ENCODE measurements around the gene SVBP. TPM values are rescaled to one million over a fixed set of nuclear protein-coding genes. Genes with fewer than 3 reads are reported as not detected.

The SVBP gene
- total RNA-seq, 4 donors from 2014 or later, result 6.8 to 21.8 (median 13.9) TPM

DNA sequence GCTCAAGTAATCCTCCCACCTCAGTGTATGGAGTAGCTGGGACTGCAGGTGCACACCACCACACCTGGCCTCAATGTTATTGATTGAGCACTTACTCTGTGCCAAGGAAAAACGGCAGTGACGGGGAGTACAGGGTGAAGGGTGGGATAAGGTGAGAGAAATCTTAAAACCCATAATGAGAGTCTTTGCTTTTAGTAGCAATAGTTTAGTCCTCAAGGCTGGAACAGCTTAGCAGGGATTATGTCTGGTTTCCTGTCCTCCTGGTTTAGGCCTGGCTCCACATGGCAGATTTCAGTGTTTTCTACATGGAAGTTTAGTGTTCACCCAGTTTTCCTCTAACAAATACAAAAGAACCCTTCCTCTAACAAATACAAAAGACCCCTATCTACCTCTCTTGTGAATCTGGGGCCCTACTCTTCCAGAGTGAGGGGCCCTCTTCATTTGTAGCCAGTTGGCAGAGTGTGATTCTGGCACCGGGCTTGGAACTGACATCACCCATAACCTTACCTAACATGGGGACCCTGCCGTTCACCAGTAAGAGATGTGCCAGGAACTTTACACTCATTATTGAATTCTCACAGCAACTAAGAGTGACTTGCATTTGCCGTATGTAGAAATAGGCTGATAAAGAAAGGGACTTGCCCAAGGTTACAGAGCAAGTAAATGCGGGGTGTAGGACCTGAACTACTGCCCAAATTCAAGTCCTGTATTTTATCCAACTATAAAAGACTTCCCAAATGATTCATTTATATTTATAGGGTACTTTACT is 36.1 kb upstream of the SVBP start:
- no peaks in the 10 kb centered on the region for H3K9me3 ChIP-seq
- no peak overlapping the region for H3K4me3 ChIP-seq
- H3K27me3 ChIP-seq, result no peaks in the 10 kb centered on the region
- H3K4me1 ChIP-seq, result no peaks in the 10 kb centered on the region
- peaks cover 15% of the 10 kb centered on the region for H3K36me3 ChIP-seq
- 60% methylated on average over 6 of the region's 6 CpGs for WGBS
- TF ChIP-seq POLR2AphosphoS5 (IDR thresholded peaks at IDR 0.05) (no peak), POLR2A (IDR thresholded peaks at IDR 0.05) (no peak), EP300 (IDR thresholded peaks at IDR 0.05) (no peak)
- TF ChIP-seq, protein P1, sequence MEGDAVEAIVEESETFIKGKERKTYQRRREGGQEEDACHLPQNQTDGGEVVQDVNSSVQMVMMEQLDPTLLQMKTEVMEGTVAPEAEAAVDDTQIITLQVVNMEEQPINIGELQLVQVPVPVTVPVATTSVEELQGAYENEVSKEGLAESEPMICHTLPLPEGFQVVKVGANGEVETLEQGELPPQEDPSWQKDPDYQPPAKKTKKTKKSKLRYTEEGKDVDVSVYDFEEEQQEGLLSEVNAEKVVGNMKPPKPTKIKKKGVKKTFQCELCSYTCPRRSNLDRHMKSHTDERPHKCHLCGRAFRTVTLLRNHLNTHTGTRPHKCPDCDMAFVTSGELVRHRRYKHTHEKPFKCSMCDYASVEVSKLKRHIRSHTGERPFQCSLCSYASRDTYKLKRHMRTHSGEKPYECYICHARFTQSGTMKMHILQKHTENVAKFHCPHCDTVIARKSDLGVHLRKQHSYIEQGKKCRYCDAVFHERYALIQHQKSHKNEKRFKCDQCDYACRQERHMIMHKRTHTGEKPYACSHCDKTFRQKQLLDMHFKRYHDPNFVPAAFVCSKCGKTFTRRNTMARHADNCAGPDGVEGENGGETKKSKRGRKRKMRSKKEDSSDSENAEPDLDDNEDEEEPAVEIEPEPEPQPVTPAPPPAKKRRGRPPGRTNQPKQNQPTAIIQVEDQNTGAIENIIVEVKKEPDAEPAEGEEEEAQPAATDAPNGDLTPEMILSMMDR (IDR thresholded peaks at IDR 0.05), result no peak
- no peak overlapping the region for H3K27ac ChIP-seq
- DNase-seq (ENCODE audit: low spot score in 2 of 2), result no peak

DNA sequence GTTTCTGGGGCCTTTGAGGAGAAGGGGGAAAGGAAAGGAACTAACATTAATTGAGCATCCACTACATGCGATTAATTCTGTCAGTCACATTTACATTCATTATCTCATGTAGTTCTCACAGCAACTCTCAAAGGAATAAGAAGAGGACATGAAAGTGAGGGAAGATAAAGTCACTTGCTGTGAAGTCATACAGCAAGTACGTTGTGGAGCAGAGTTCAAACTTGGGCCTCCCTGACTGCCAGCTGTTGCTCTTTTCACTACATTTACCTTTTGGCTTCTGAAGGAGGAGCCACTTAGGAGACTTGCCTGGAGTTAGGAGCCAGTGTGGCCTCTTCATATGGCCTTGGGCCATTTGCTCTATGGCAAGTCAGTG is 35.4 kb upstream of the SVBP start:
- Histone ChIP-seq H3K27ac (no peak overlapping the region), H3K27me3 (no peaks in the 10 kb centered on the region), H3K4me1 (no peaks in the 10 kb centered on the region), H3K36me3 (peaks cover 15% of the 10 kb centered on the region), H3K4me3 (no peak overlapping the region), H3K9me3 (no peaks in the 10 kb centered on the region)
- 48% methylated on average over 2 of the region's 2 CpGs for WGBS
- no peak for DNase-seq (ENCODE audit: low spot score in 2 of 2)
- no peak for TF ChIP-seq POLR2AphosphoS5 (IDR thresholded peaks at IDR 0.05)
- no peak for TF ChIP-seq EP300 (IDR thresholded peaks at IDR 0.05)
- TF ChIP-seq, protein P1 (IDR thresholded peaks at IDR 0.05), result no peak
- TF ChIP-seq POLR2A (IDR thresholded peaks at IDR 0.05), result no peak

DNA sequence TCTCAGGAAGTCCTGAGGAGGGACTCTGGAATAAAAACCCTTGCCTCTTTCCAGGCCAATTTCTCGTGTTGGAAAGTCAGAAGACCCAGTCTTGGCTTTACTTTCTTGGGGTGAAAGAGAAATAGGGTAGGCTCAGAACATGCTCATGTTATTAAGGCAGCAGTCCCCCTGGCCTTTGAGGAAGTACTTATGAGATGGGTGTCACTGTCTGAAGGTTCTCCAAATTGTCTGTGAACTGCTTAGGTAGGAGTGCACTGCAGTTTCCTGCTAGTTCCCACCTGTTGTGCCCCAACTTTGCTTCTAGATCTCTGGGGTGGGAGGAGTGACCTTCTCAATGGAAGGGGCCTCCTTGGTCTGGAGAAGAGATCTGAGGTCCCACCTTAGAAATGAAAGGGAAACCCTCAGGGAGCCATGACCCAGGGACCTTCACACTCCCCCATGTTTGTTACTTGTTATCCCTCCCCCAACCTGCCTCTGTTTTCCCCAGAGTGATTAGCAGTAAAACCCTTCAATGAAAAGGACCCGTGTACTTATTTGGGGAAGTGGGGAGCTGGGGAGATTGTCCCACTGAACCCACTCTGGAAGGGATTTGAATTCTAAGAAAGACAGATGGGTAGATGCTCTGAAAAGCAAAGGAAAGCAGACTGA is 34.9 kb upstream of the SVBP start:
- no peak overlapping the region for H3K27ac ChIP-seq
- peaks cover 4% of the 10 kb centered on the region for H3K4me1 ChIP-seq
- no peak overlapping the region for H3K4me3 ChIP-seq
- H3K27me3 ChIP-seq, result no peaks in the 10 kb centered on the region
- no peak for DNase-seq (ENCODE audit: low spot score in 2 of 2)
- 85% methylated on average over 2 of the region's 2 CpGs for WGBS
- H3K36me3 ChIP-seq, result peaks cover 15% of the 10 kb centered on the region
- no peak for TF ChIP-seq POLR2AphosphoS5 (IDR thresholded peaks at IDR 0.05)
- TF ChIP-seq POLR2A (IDR thresholded peaks at IDR 0.05), result no peak
- TF ChIP-seq EP300 (IDR thresholded peaks at IDR 0.05), result no peak
- TF ChIP-seq, protein P1 (IDR thresholded peaks at IDR 0.05), result no peak
- no peaks in the 10 kb centered on the region for H3K9me3 ChIP-seq

DNA sequence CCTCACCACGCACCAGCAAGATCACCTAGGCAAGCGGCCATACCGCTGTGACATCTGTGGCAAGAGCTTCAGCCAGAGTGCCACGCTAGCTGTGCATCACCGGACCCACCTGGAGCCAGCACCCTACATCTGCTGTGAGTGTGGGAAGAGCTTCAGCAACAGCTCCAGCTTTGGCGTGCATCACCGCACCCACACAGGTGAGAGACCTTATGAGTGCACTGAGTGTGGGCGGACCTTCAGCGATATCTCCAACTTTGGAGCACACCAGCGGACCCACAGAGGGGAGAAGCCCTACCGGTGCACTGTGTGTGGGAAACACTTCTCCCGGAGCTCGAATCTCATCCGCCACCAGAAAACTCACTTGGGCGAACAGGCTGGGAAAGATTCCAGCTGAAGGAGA is 34.2 kb upstream of the SVBP start:
- Histone ChIP-seq H3K4me1 (peaks cover 8% of the 10 kb centered on the region), H3K27me3 (no peaks in the 10 kb centered on the region), H3K4me3 (no peak overlapping the region), H3K27ac (no peak overlapping the region), H3K36me3 (peaks cover 15% of the 10 kb centered on the region), H3K9me3 (no peaks in the 10 kb centered on the region)
- WGBS, result 96% methylated on average over 13 of the region's 15 CpGs
- no peak for DNase-seq (ENCODE audit: low spot score in 2 of 2)
- TF ChIP-seq EP300 (IDR thresholded peaks at IDR 0.05), result no peak
- TF ChIP-seq, protein P1 (IDR thresholded peaks at IDR 0.05), result no peak
- TF ChIP-seq POLR2A (IDR thresholded peaks at IDR 0.05), result no peak
- TF ChIP-seq POLR2AphosphoS5 (IDR thresholded peaks at IDR 0.05), result no peak

DNA sequence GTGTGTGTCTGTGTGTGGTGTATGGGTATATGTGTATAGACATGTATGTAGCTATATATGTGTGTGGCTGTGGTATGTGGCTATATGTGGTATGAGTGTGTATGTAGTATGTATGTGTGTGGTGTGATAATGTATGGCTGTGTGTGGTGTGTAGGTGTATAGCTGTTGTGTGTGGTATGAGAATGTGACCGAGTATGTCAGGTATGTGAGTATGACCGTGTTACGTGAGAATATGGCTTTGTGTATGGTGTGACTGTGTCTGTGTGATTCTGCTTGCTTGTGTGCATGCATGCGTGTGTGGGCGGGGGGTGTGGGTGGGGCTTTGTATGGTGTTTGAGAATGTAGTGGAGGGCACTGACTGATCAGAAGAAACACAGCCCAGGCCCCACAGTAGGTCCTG is 32.7 kb upstream of the SVBP start:
- Histone ChIP-seq H3K4me3 (no peak overlapping the region), H3K27ac (no peak overlapping the region), H3K36me3 (peaks cover 15% of the 10 kb centered on the region), H3K27me3 (no peaks in the 10 kb centered on the region), H3K9me3 (no peaks in the 10 kb centered on the region), H3K4me1 (peaks cover 15% of the 10 kb centered on the region)
- DNase-seq (ENCODE audit: low spot score in 2 of 2), result no peak
- TF ChIP-seq POLR2A (IDR thresholded peaks at IDR 0.05) (no peak), EP300 (IDR thresholded peaks at IDR 0.05) (no peak), POLR2AphosphoS5 (IDR thresholded peaks at IDR 0.05) (no peak)
- TF ChIP-seq, protein P1 (IDR thresholded peaks at IDR 0.05), result no peak
- WGBS, result 94% methylated on average over 5 of the region's 5 CpGs
